Ishikawa (cell line): ENCODE results near the gene NCL.

Source experiments
- CEBPB ChIP-seq: IDR thresholded peaks from 2 replicates; pipeline ENCODE4 v1.6.1; 2012
- CREB1 ChIP-seq: IDR thresholded peaks from 2 replicates; pipeline ENCODE4 v1.6.1; 2012; ENCODE audit warnings: low read depth
- EGR1 ChIP-seq: IDR thresholded peaks from 2 replicates; pipeline ENCODE4 v1.6.1; 2012
- EP300 ChIP-seq: IDR thresholded peaks from 2 replicates; pipeline ENCODE4 v1.6.1; 2012; ENCODE audit warnings: borderline replicate concordance
- FOXM1 ChIP-seq: IDR thresholded peaks from 2 replicates; pipeline ENCODE4 v1.6.1; 2012; ENCODE audit warnings: low read depth, borderline replicate concordance
- NFIC ChIP-seq: IDR thresholded peaks from 2 replicates; pipeline ENCODE4 v1.6.1; 2012
- RAD21 ChIP-seq: IDR thresholded peaks from 2 replicates; pipeline ENCODE4 v1.6.1; 2012; ENCODE audit warnings: low read depth
- TAF1 ChIP-seq: IDR thresholded peaks from 2 replicates; pipeline ENCODE4 v1.6.1; 2012; ENCODE audit warnings: low read depth, mild to moderate bottlenecking
- TCF12 ChIP-seq: IDR thresholded peaks from 2 replicates; pipeline ENCODE4 v1.6.1; 2012; ENCODE audit warnings: low read depth
- TEAD4 ChIP-seq: IDR thresholded peaks from 2 replicates; pipeline ENCODE4 v1.6.1; 2012
- YY1 ChIP-seq: IDR thresholded peaks from 2 replicates; pipeline ENCODE4 v1.6.1; 2012; ENCODE audit warnings: low read depth
- ZBTB7A ChIP-seq: IDR thresholded peaks from 2 replicates; pipeline ENCODE4 v1.6.1; 2012; ENCODE audit warnings: low read depth
- TF ChIP-seq, protein P1 (sequence below): IDR thresholded peaks from 2 replicates; pipeline ENCODE4 v1.6.1; 2012
- TF ChIP-seq, protein P2 (sequence below): IDR thresholded peaks from 2 replicates; pipeline ENCODE4 v1.6.1; 2012
- TF ChIP-seq, protein P3 (sequence below): IDR thresholded peaks from 2 replicates; pipeline ENCODE4 v1.6.1; 2012; ENCODE audit warnings: low read depth, mild to moderate bottlenecking

Gene NCL

DNA sequence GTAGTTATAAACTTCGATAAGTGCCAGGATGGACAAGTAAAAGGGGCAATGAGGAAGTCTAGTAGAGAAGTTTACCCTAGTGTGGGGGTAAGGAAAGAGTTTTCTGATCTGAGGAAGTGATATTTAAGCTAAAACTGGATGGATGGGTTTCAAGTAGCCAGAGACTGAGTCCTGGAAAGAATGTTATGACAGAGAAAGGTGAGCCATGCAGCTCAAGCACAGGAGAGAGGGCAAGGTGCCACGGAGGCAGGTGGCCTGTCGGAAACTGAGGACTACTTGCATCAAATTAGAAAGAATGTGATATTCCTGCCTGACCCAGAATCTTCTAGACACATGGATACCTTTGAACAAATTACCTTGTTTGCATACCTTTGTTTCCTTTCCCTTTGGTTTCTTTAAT, 39.5 kb upstream of the NCL start:
- TF ChIP-seq FOXM1 = no peak
- no peak for TF ChIP-seq EGR1
- TF ChIP-seq TAF1 = no peak
- TF ChIP-seq CREB1 = no peak
- TF ChIP-seq TCF12 = no peak
- TF ChIP-seq YY1 = no peak

DNA sequence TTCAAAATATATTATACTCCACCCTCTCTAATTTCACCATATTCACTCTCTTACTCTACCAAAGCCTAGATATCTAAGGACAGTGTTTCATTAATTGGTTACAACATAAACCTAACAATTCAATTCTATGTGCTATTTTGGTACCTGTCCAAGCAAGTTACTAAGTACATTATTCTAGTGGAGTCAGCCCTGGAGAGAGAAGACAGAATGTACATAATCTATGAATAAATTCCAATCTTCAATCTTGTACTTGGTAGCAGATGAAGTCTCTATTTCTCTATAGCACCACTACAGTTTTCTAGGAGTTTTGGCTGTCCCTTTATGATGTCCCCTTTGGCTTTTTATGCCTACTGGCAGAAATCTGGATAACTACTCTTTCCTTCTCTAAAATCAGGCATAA, 38.3 kb upstream of the NCL start:
- TF ChIP-seq EP300 = no peak
- no peak for TF ChIP-seq ZBTB7A
- no peak for TF ChIP-seq EGR1
- no peak for TF ChIP-seq TCF12
- no peak for TF ChIP-seq NFIC
- no peak for TF ChIP-seq CREB1
- TF ChIP-seq, protein P1, sequence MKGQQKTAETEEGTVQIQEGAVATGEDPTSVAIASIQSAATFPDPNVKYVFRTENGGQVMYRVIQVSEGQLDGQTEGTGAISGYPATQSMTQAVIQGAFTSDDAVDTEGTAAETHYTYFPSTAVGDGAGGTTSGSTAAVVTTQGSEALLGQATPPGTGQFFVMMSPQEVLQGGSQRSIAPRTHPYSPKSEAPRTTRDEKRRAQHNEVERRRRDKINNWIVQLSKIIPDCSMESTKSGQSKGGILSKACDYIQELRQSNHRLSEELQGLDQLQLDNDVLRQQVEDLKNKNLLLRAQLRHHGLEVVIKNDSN = no peak
- TF ChIP-seq CEBPB = no peak
- no peak for TF ChIP-seq TEAD4
- TF ChIP-seq FOXM1 = no peak
- TF ChIP-seq, protein P2, sequence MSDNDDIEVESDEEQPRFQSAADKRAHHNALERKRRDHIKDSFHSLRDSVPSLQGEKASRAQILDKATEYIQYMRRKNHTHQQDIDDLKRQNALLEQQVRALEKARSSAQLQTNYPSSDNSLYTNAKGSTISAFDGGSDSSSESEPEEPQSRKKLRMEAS = no peak
- TF ChIP-seq YY1 = no peak
- TF ChIP-seq RAD21 = no peak
- TF ChIP-seq, protein P3, sequence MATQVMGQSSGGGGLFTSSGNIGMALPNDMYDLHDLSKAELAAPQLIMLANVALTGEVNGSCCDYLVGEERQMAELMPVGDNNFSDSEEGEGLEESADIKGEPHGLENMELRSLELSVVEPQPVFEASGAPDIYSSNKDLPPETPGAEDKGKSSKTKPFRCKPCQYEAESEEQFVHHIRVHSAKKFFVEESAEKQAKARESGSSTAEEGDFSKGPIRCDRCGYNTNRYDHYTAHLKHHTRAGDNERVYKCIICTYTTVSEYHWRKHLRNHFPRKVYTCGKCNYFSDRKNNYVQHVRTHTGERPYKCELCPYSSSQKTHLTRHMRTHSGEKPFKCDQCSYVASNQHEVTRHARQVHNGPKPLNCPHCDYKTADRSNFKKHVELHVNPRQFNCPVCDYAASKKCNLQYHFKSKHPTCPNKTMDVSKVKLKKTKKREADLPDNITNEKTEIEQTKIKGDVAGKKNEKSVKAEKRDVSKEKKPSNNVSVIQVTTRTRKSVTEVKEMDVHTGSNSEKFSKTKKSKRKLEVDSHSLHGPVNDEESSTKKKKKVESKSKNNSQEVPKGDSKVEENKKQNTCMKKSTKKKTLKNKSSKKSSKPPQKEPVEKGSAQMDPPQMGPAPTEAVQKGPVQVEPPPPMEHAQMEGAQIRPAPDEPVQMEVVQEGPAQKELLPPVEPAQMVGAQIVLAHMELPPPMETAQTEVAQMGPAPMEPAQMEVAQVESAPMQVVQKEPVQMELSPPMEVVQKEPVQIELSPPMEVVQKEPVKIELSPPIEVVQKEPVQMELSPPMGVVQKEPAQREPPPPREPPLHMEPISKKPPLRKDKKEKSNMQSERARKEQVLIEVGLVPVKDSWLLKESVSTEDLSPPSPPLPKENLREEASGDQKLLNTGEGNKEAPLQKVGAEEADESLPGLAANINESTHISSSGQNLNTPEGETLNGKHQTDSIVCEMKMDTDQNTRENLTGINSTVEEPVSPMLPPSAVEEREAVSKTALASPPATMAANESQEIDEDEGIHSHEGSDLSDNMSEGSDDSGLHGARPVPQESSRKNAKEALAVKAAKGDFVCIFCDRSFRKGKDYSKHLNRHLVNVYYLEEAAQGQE = no peak
- no peak for TF ChIP-seq TAF1

DNA sequence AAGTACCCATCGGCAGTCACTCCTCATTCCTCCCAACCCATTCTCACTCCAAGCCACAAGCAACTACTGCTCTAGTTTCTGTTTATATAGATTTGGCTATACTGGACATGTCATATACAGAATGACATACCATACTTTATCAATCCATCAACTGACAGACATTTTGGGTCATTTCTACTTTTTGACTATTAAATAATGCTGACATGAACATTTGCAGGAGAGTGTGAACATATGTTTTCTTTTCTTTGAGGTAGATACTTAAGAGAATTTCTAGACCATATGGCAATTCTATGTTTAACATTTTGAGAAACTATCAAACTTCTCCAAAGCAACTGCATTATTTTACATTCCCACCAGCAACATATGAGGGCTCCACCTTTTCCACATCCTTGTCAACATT, 33.4 kb upstream of the NCL start:
- TF ChIP-seq NFIC = no peak
- TF ChIP-seq, protein P2 = no peak
- TF ChIP-seq RAD21 = no peak
- TF ChIP-seq CEBPB = no peak
- no peak for TF ChIP-seq TCF12

DNA sequence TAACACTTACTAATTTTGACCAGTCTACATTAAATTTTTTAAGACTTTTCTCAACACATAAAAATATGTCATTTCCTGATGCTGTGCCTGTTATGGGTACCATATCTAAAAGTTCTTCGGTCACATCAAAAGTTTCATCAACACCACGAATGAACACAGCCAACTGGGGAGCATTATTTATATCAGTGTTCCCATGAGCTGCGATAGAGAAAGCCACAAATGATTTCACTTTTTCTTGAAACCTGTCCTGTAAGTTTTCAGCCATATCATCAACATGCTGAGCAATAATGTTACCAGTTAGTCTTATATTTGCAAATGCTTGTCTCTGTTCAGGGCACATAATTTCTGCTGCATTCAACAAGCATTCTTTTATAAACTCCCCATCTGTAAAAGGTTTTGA, 30.4 kb upstream of the NCL start:
- TF ChIP-seq ZBTB7A (no peak), YY1 (no peak), EGR1 (no peak), TEAD4 (no peak)

DNA sequence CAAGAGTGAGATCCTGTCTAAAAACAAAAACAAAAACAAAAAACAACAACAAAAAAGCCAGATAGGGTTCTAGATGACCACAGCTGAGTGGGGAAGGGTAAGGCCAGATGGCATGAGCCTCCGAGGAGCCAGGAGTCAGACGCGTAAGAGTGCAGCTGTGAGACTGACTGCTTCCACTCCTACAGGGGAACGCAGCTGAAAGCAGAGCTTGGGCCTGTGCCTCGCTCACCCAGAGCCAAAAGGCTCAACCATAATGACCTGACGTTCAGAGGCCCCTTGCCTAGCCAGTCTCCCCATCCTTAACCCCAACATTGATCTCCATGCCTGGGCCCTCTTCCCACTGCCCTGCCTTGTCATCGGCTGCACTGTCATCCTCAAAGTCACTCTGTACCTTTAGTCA, 26.5 kb upstream of the NCL start:
- TF ChIP-seq, protein P3 = no peak
- TF ChIP-seq TAF1 = no peak
- no peak for TF ChIP-seq NFIC
- TF ChIP-seq CREB1 = no peak
- no peak for TF ChIP-seq YY1
- TF ChIP-seq FOXM1 = no peak
- TF ChIP-seq TCF12 = no peak
- TF ChIP-seq EGR1 = no peak
- TF ChIP-seq RAD21 = no peak
- no peak for TF ChIP-seq EP300
- no peak for TF ChIP-seq TEAD4
- TF ChIP-seq, protein P1 = no peak
- no peak for TF ChIP-seq CEBPB
- TF ChIP-seq, protein P2 = no peak
- no peak for TF ChIP-seq ZBTB7A

DNA sequence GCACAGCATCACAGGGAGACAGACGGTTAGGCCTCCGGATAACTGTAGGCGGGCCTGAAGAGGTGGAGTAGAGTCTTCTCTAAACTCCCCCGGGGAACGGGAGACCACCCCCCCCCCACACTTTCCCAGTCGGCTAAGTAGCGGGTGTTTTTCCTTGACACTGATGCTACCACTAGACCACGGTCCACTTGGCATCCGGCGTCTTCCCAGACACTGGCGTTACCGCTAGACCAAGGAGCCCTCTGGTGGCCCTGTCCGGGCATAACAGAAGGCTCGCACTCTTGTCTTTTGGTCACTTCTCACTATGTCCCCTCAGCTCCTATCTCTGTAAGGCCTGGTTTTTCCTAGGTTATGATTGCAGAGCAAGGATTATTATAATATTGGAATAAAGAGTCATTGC, 25.7 kb upstream of the NCL start:
- peak; percentile 22; the same call in 1 of the 2 replicates for TF ChIP-seq RAD21
- no peak for TF ChIP-seq TCF12
- no peak for TF ChIP-seq ZBTB7A

DNA sequence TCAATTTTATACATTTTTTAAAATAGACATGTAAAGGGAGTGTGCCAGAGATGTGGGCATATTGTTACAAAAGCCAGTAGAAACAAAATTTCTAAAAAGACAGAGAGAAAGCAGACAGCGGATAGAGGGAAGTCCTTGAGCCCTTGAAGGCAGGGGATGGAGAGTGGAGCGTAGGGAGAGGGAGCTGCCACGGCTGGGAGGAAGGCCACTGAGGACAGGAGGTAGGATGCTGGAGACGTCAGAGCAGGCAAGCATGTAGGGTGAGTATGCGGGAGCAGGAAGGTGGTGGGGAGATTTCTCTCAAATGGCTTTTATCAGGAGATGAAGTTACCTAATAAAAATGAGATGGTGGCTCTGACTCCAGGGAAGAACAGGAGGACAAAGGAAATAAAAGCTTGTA, 24.0 kb upstream of the NCL start:
- TF ChIP-seq ZBTB7A (no peak), TCF12 (no peak), CEBPB (no peak)
- TF ChIP-seq, protein P3 = no peak
